ENCODE data around the gene ZNF331. TPM values are rescaled to one million over a fixed set of nuclear protein-coding genes. Genes with fewer than 3 reads are reported as not detected.

The ZNF331 gene
- total RNA-seq, 1 donor from 2014 or later = 8.5 TPM

GRCh38 chr19:53553156-53553555, 15.2 kb downstream of the ZNF331 start:
- DNase-seq (no peak), ATAC-seq (ENCODE audit: poor library complexity) (no peak)
- intact Hi-C loops (cut with DNase I) = no loop called here

- intact Hi-C loops (cut with DNase I) = no loop called here
- DNase-seq (peak; percentile 91), ATAC-seq (ENCODE audit: poor library complexity) (peak; percentile 96)
These were observed 16.2 kb downstream of the ZNF331 start for GRCh38 chr19:53553865-53554791.

- intact Hi-C loops (cut with DNase I) = no loop called here
- ATAC-seq (ENCODE audit: poor library complexity) (peak; percentile 34), DNase-seq (no peak)
These were observed 16.9 kb downstream of the ZNF331 start for GRCh38 chr19:53554804-53555203.

- ATAC-seq (ENCODE audit: poor library complexity) = no peak
- DNase-seq = no peak
- intact Hi-C loops (cut with DNase I) = no loop called here
These were observed 17.4 kb downstream of the ZNF331 start for GRCh38 chr19:53555352-53555751.

GRCh38 chr19:53571339-53571738, 33.4 kb downstream of the ZNF331 start:
- intact Hi-C loops (cut with DNase I) = no loop called here
- DNase-seq (no peak), ATAC-seq (ENCODE audit: poor library complexity) (no peak)

- DNase-seq (no peak), ATAC-seq (ENCODE audit: poor library complexity) (no peak)
- intact Hi-C loops (cut with DNase I) = no loop called here
These were observed 39.2 kb downstream of the ZNF331 start for GRCh38 chr19:53576941-53577653.

- DNase-seq (no peak), ATAC-seq (ENCODE audit: poor library complexity) (no peak)
- intact Hi-C loops (cut with DNase I) = no loop called here
These were observed 40.0 kb downstream of the ZNF331 start for GRCh38 chr19:53577968-53578367.

GRCh38 chr19:53579518-53579917, 41.6 kb downstream of the ZNF331 start:
- intact Hi-C loops (cut with DNase I) = no loop called here
- no peak for DNase-seq
- no peak for ATAC-seq (ENCODE audit: poor library complexity)

GRCh38 chr19:53580871-53581835, 43.2 kb downstream of the ZNF331 start:
- intact Hi-C loops (cut with DNase I) = no loop called here
- DNase-seq (no peak), ATAC-seq (ENCODE audit: poor library complexity) (no peak)

GRCh38 chr19:53581871-53582279, 43.9 kb downstream of the ZNF331 start:
- ATAC-seq (ENCODE audit: poor library complexity) (no peak), DNase-seq (no peak)
- intact Hi-C loops (cut with DNase I) = no loop called here

- intact Hi-C loops (cut with DNase I) = no loop called here
- ATAC-seq (ENCODE audit: poor library complexity) (no peak), DNase-seq (no peak)
These were observed 45.2 kb downstream of the ZNF331 start for GRCh38 chr19:53583181-53583580.

- ATAC-seq (ENCODE audit: poor library complexity) (no peak), DNase-seq (no peak)
- intact Hi-C loops (cut with DNase I) = no loop called here
These were observed 48.3 kb downstream of the ZNF331 start for GRCh38 chr19:53586277-53586691.

- intact Hi-C loops (cut with DNase I) = no loop called here
- ATAC-seq (ENCODE audit: poor library complexity) = no peak
These were observed 57.0 kb downstream of the ZNF331 start for GRCh38 chr19:53594811-53595509.

GRCh38 chr19:53595510-53595867, 57.5 kb downstream of the ZNF331 start:
- ATAC-seq (ENCODE audit: poor library complexity) = no peak
- no peak for DNase-seq
- intact Hi-C loops (cut with DNase I) = no loop called here

More at GRCh38 chr19:53594811-53595509, 57.0 kb downstream of the ZNF331 start:
- no peak for DNase-seq

- ATAC-seq (ENCODE audit: poor library complexity) (no peak), DNase-seq (no peak)
- intact Hi-C loops (cut with DNase I) = no loop called here
These were observed 58.1 kb downstream of the ZNF331 start for GRCh38 chr19:53596056-53596455.

- ATAC-seq (ENCODE audit: poor library complexity) = no peak
- DNase-seq = no peak
- intact Hi-C loops (cut with DNase I) = no loop called here
These were observed 59.1 kb downstream of the ZNF331 start for GRCh38 chr19:53597023-53597422.

GRCh38 chr19:53598361-53598760, 60.4 kb downstream of the ZNF331 start:
- intact Hi-C loops (cut with DNase I) = no loop called here
- DNase-seq (no peak), ATAC-seq (ENCODE audit: poor library complexity) (no peak)

GRCh38 chr19:53600217-53600616, 62.3 kb downstream of the ZNF331 start:
- ATAC-seq (ENCODE audit: poor library complexity) (no peak), DNase-seq (no peak)
- intact Hi-C loops (cut with DNase I) = no loop called here

All from Right ventricle myocardium superior (tissue), 1 donor.